Measurements from ENCODE around the gene CA4. TPM values are rescaled to one million over a fixed set of nuclear protein-coding genes. Genes with fewer than 3 reads are reported as not detected.

Gene CA4
- total and polyA plus RNA-seq, 2 of the 8 experiments (the other 6 are each of a cell fraction or from before 2014, with no cell fraction given), result 3.6 to 4.2 TPM

- peaks cover 45 to 70% (median 67%) of the 10 kb centered on the region in 4 experiments for H3K27me3 ChIP-seq (replicated peaks in 1 of 4; ENCODE audit: control insufficient read depth in 3 of 4, extremely low read depth in 1 of 4, insufficient read depth in 3 of 4, low read length in 3 of 4)
- no peak overlapping the region for H2BK12ac ChIP-seq (ENCODE audit: low read depth, low read length)
- no peak overlapping the region for H4K5ac ChIP-seq (ENCODE audit: insufficient read length, low read depth, low read length)
- H3K27ac ChIP-seq (ENCODE audit: low read depth, low read length), result no peak overlapping the region
- no peak overlapping the region for H3K4ac ChIP-seq (replicated peaks; ENCODE audit: insufficient read length, low read depth, low read length)
- FAIRE-seq (no peak), DNase-seq (ENCODE audit: low read depth in 1 of 2, low spot score in 2 of 2) (peak in 1 of 2 experiments; percentile 92)
- WGBS, 2 experiments (ENCODE audit: extremely low coverage in 1 of 2, insufficient coverage in 1 of 2, insufficient read length in 1 of 2, insufficient replicate concordance in 2 of 2, low coverage in 1 of 2, low lambda C conversion rate in 2 of 2, missing lambda C conversion rate in 1 of 2), result 15% methylated on average over 53 of the region's 66 CpGs; no CpG with 5 or more reads in 1 of the 2 experiments
- H2BK20ac ChIP-seq (ENCODE audit: low read length), result no peak overlapping the region
- H2BK120ac ChIP-seq (replicated peaks; ENCODE audit: low read depth, low read length), result no peak overlapping the region
- H3K14ac ChIP-seq (ENCODE audit: insufficient read length), result no peak overlapping the region
- peak overlapping the region; percentile 17 to 54 (median 20); a peak in 5 of 8 replicates for H3K4me3 ChIP-seq (ENCODE audit: extremely low read depth in 1 of 4, insufficient read depth in 2 of 4, low read depth in 3 of 4, low read length in 4 of 4)
- H4K91ac ChIP-seq (replicated peaks; ENCODE audit: insufficient read length, low read length), result no peak overlapping the region
- H3K23ac ChIP-seq (ENCODE audit: insufficient read length), result no peak overlapping the region
- H2BK15ac ChIP-seq (ENCODE audit: low read length), result no peak overlapping the region
- no peak overlapping the region for H2AFZ ChIP-seq (ENCODE audit: low read length)
- peaks cover under 1 to 24% (median 18%) of the 10 kb centered on the region in 4 experiments for H3K4me1 ChIP-seq (replicated peaks in 1 of 4; ENCODE audit: control insufficient read depth in 3 of 4, insufficient read depth in 4 of 4, low read length in 3 of 4)
- H3K79me1 ChIP-seq (ENCODE audit: low read depth, low read length), result no peaks in the 10 kb centered on the region
- no peaks in the 10 kb centered on the region for H3K9me3 ChIP-seq (ENCODE audit: insufficient read depth in 2 of 2, low read depth in 1 of 2, low read length in 1 of 2)
- H3K79me2 ChIP-seq (ENCODE audit: control insufficient read depth in 1 of 2, insufficient read depth in 2 of 2, low read length in 2 of 2), result no peaks in the 10 kb centered on the region
- H4K8ac ChIP-seq (ENCODE audit: extremely low read depth, insufficient read depth, low read length), result peak overlapping the region; percentile 42; the same call in 1 of the 2 replicates
- ChIA-PET CTCF (ENCODE audit: partially characterized antibody) (interaction anchor here (0.6 to 10.2 kb wide), 10 partner anchors 7 to 1197 kb away, joined by 3 to 148 read pairs (median 18); partner anchors contain the start of gene CA4), POLR2A (ENCODE audit: partially characterized antibody) (interaction anchor here (1.0 to 2.5 kb wide), 4 partner anchors 10 to 24 kb away, joined by 3 to 13 read pairs (median 4); partner anchors contain the start of gene CA4)
- peaks cover 2 to 8% of the 10 kb centered on the region in 2 experiments for H4K20me1 ChIP-seq (replicated peaks in 1 of 2; ENCODE audit: control insufficient read depth in 1 of 2, insufficient read depth in 2 of 2, low read length in 2 of 2)
- no peak overlapping the region for H2AK5ac ChIP-seq (ENCODE audit: low read depth, low read length)
- no peak overlapping the region for H3K9ac ChIP-seq (replicated peaks in 1 of 4; ENCODE audit: extremely low read depth in 1 of 4, low read depth in 3 of 4, low read length in 3 of 4)
- no peak overlapping the region for H3K56ac ChIP-seq (replicated peaks; ENCODE audit: insufficient read length, low read depth, low read length)
- no peak overlapping the region for H2BK5ac ChIP-seq (ENCODE audit: low read depth, low read length)
- H3K36me3 ChIP-seq (ENCODE audit: control insufficient read depth in 2 of 4, insufficient read depth in 4 of 4, low read length in 3 of 4), result no peaks in the 10 kb centered on the region; a peak in 1 of 8 replicates
- peak overlapping the region; percentile 73 to 80 for H3K4me2 ChIP-seq (ENCODE audit: insufficient read depth in 1 of 2, low read depth in 2 of 2, low read length in 2 of 2)
- H3K18ac ChIP-seq (ENCODE audit: extremely low read depth, low read length), result no peak overlapping the region
- H3K23me2 ChIP-seq (ENCODE audit: low read depth, low read length), result peaks cover 15% of the 10 kb centered on the region; the same call in 1 of the 2 replicates
- TF ChIP-seq RXRA (IDR thresholded peaks at IDR 0.05; ENCODE audit: insufficient read depth, low read depth, low read length) (no peak), FOSL1 (IDR thresholded peaks at IDR 0.05; ENCODE audit: insufficient read depth, low read depth, low read length) (no peak), POU5F1 (IDR thresholded peaks at IDR 0.05; ENCODE audit: low read depth, low read length) (no peak), RAD21 (IDR thresholded peaks at IDR 0.05 in 1 of 2, conservative IDR thresholded peaks at IDR 0.05 in 1 of 2; ENCODE audit: low read depth in 2 of 2, low read length in 2 of 2) (peak in 1 of 2 experiments; percentile 8; a peak in 1 of 4 replicates), YY1 (IDR thresholded peaks at IDR 0.05; ENCODE audit: low read depth, low read length) (no peak), KDM5A (IDR thresholded peaks at IDR 0.05; ENCODE audit: low read length) (no peak), SP4 (IDR thresholded peaks at IDR 0.05; ENCODE audit: low read length) (no peak), CTBP2 (IDR thresholded peaks at IDR 0.05; ENCODE audit: borderline replicate concordance, insufficient read depth, insufficient read length, low read length) (peak; percentile 71), PHF8 (conservative IDR thresholded peaks at IDR 0.05; ENCODE audit: low read depth, low read length) (no peak), TCF12 (IDR thresholded peaks at IDR 0.05; ENCODE audit: low read depth, low read length) (0 out of 2 replicates have a peak, but pooled peaks have one; percentile 73), CEBPB (IDR thresholded peaks at IDR 0.05; ENCODE audit: low read depth, low read length) (no peak), TAF1 (IDR thresholded peaks at IDR 0.05; ENCODE audit: low read depth, low read length) (no peak)
Observed at GRCh38 chr17:60139438-60140285, 10.1 kb upstream of the CA4 start.
